HS-5 (cell line): ENCODE data around the gene PIP4K2A.
"Not testable (repeated sequence)": the region's sequence is repeated elsewhere in the genome, so short reads cannot be mapped to it uniquely, and the experiment has no call there.

Source experiments
- DNase-seq: peaks from one replicate; pipeline ENCODE4 v3.0.0-alpha.2; 2012; ENCODE audit warnings: low read depth

PIP4K2A gene

GRCh38 chr10:22719406-22720042 lies 5.1 kb upstream of the PIP4K2A start:
- DNase-seq, result no peak

- not testable (repeated sequence) for DNase-seq
Measured at GRCh38 chr10:22718659-22719058, 4.3 kb upstream of the PIP4K2A start.

- no peak for DNase-seq
Measured at GRCh38 chr10:22717728-22718127, 3.4 kb upstream of the PIP4K2A start.

GRCh38 chr10:22716943-22717342 lies 2.6 kb upstream of the PIP4K2A start:
- DNase-seq, result no peak

GRCh38 chr10:22715290-22715625 lies 880 bp upstream of the PIP4K2A start:
- DNase-seq, result no peak

GRCh38 chr10:22713853-22714478 lies 412 bp downstream of the PIP4K2A start:
- DNase-seq, result no peak

GRCh38 chr10:22712956-22713852 lies 1.2 kb downstream of the PIP4K2A start:
- no peak for DNase-seq

GRCh38 chr10:22712211-22712955 lies 2.0 kb downstream of the PIP4K2A start:
- DNase-seq, result peak; percentile 8

- DNase-seq, result no peak
Measured at GRCh38 chr10:22711373-22711772, 3.0 kb downstream of the PIP4K2A start.

- DNase-seq, result no peak
Measured at GRCh38 chr10:22710139-22710745, 4.1 kb downstream of the PIP4K2A start.

GRCh38 chr10:22708772-22709171 lies 5.6 kb downstream of the PIP4K2A start:
- no peak for DNase-seq

GRCh38 chr10:22705527-22705926 lies 8.9 kb downstream of the PIP4K2A start:
- no peak for DNase-seq

GRCh38 chr10:22704942-22705341 lies 9.4 kb downstream of the PIP4K2A start:
- DNase-seq, result no peak

- DNase-seq, result no peak
Measured at GRCh38 chr10:22704471-22704911, 9.9 kb downstream of the PIP4K2A start.

GRCh38 chr10:22702348-22702747 lies 12.0 kb downstream of the PIP4K2A start:
- DNase-seq, result no peak

- DNase-seq, result no peak
Measured at GRCh38 chr10:22701132-22701826, 13.1 kb downstream of the PIP4K2A start.

GRCh38 chr10:22700489-22700888 lies 13.9 kb downstream of the PIP4K2A start:
- no peak for DNase-seq

- no peak for DNase-seq
Measured at GRCh38 chr10:22699976-22700375, 14.4 kb downstream of the PIP4K2A start.

GRCh38 chr10:22698941-22699440 lies 15.4 kb downstream of the PIP4K2A start:
- DNase-seq, result no peak

GRCh38 chr10:22697800-22698199 lies 16.6 kb downstream of the PIP4K2A start:
- no peak for DNase-seq

GRCh38 chr10:22697101-22697500 lies 17.3 kb downstream of the PIP4K2A start:
- no peak for DNase-seq
